T-helper 17 cell (primary cell): ENCODE data around the gene CD58. TPM values are rescaled to one million over a fixed set of nuclear protein-coding genes. Genes with fewer than 3 reads are reported as not detected.
"Not testable (repeated sequence)": the region's sequence is repeated elsewhere in the genome, so short reads cannot be mapped to it uniquely, and the experiment has no call there.

Experiments
- ATAC-seq: fragments of 150-1000 bp; cut with Tn5 transposase; 2 replicates; pipeline ENCODE4 v1.10.0; 2021; ENCODE audit warnings: mild to moderate bottlenecking, moderate library complexity
- DNase-seq, 3 donors: peaks; one replicate each; pipeline versions ENCODE4 v3.0.0 to v3.0.0-alpha.2; 2020 to 2021
- H3K9me3 ChIP-seq: one replicate; pipeline ENCODE4 v1.7.0; 2013; ENCODE audit warnings: low read length, mild to moderate bottlenecking; ENCODE audit not compliant: control insufficient read depth, poor library complexity, severe bottlenecking
- H3K27ac Mint-ChIP-seq: one replicate; pipeline ENCODE4 v1.8.0; 2022; ENCODE audit warnings: mild to moderate bottlenecking, moderate library complexity, mixed read lengths
- H3K27me3 Mint-ChIP-seq: one replicate; pipeline ENCODE4 v1.8.0; 2022; ENCODE audit warnings: mixed read lengths
- H3K36me3 Mint-ChIP-seq: one replicate; pipeline ENCODE4 v1.8.0; 2022; ENCODE audit warnings: low read depth, mixed read lengths
- H3K4me1 Mint-ChIP-seq: one replicate; pipeline ENCODE4 v1.8.0; 2022; ENCODE audit warnings: mild to moderate bottlenecking, mixed read lengths
- H3K4me3 Mint-ChIP-seq: one replicate; pipeline ENCODE4 v1.8.0; 2022; ENCODE audit warnings: mild to moderate bottlenecking, moderate library complexity, mixed read lengths
- total RNA-seq, 4 donors: library from RNA in 2 of 4; stranded (reverse) in 2 of 4; gene quantifications; one replicate each; pipeline ENCODE4 v1.2.3 and lab custom pipeline; 2022 to 2026

Gene CD58
- total RNA-seq, 2 donors from 2014 or later = 21.7 to 22.1 TPM

- H3K27me3 Mint-ChIP-seq, DNase-seq, H3K9me3 ChIP-seq, H3K27ac Mint-ChIP-seq, H3K4me3 Mint-ChIP-seq, ATAC-seq, H3K36me3 Mint-ChIP-seq, H3K4me1 Mint-ChIP-seq: not testable (repeated sequence)
Observed at GRCh38 chr1:116599369-116599768, 28.5 kb upstream of the CD58 start.

- H3K4me1 Mint-ChIP-seq, H3K27me3 Mint-ChIP-seq, H3K36me3 Mint-ChIP-seq, H3K27ac Mint-ChIP-seq, H3K4me3 Mint-ChIP-seq, ATAC-seq, H3K9me3 ChIP-seq, DNase-seq: not testable (repeated sequence)
Observed at GRCh38 chr1:116598420-116599036, 27.7 kb upstream of the CD58 start.

- H3K4me1 Mint-ChIP-seq = peaks cover 11% of the 10 kb centered on the region
- not testable (repeated sequence) for DNase-seq, H3K4me3 Mint-ChIP-seq, H3K27ac Mint-ChIP-seq, H3K27me3 Mint-ChIP-seq, ATAC-seq, H3K36me3 Mint-ChIP-seq, H3K9me3 ChIP-seq
Observed at GRCh38 chr1:116597388-116597787, 26.6 kb upstream of the CD58 start.

GRCh38 chr1:116596742-116597307 lies 26.0 kb upstream of the CD58 start:
- not testable (repeated sequence) for H3K27me3 Mint-ChIP-seq, H3K36me3 Mint-ChIP-seq, ATAC-seq, H3K4me3 Mint-ChIP-seq, H3K27ac Mint-ChIP-seq, DNase-seq, H3K9me3 ChIP-seq
- peaks cover 11% of the 10 kb centered on the region for H3K4me1 Mint-ChIP-seq

GRCh38 chr1:116595946-116596741 lies 25.3 kb upstream of the CD58 start:
- DNase-seq (peak in 1 of 3 donors; percentile 29), ATAC-seq (peak; percentile 89)
- not testable (repeated sequence) for H3K9me3 ChIP-seq, H3K36me3 Mint-ChIP-seq, H3K27me3 Mint-ChIP-seq
- H3K27ac Mint-ChIP-seq = peak overlapping the region; percentile 61
- H3K4me1 Mint-ChIP-seq = peaks cover 11% of the 10 kb centered on the region
- peak overlapping the region; percentile 50 for H3K4me3 Mint-ChIP-seq

GRCh38 chr1:116595065-116595840 lies 24.4 kb upstream of the CD58 start:
- not testable (repeated sequence) for H3K27ac Mint-ChIP-seq, H3K4me3 Mint-ChIP-seq, H3K9me3 ChIP-seq, H3K36me3 Mint-ChIP-seq, ATAC-seq, H3K27me3 Mint-ChIP-seq, DNase-seq
- peaks cover 11% of the 10 kb centered on the region for H3K4me1 Mint-ChIP-seq

GRCh38 chr1:116593977-116594376 lies 23.2 kb upstream of the CD58 start:
- DNase-seq, H3K36me3 Mint-ChIP-seq, H3K27ac Mint-ChIP-seq, H3K9me3 ChIP-seq, H3K4me3 Mint-ChIP-seq, H3K27me3 Mint-ChIP-seq, ATAC-seq: not testable (repeated sequence)
- peaks cover 11% of the 10 kb centered on the region for H3K4me1 Mint-ChIP-seq

- H3K27me3 Mint-ChIP-seq, H3K36me3 Mint-ChIP-seq, ATAC-seq, DNase-seq, H3K9me3 ChIP-seq, H3K27ac Mint-ChIP-seq, H3K4me3 Mint-ChIP-seq: not testable (repeated sequence)
- H3K4me1 Mint-ChIP-seq = peaks cover 11% of the 10 kb centered on the region
Observed at GRCh38 chr1:116593401-116593800, 22.6 kb upstream of the CD58 start.

- not testable (repeated sequence) for H3K4me3 Mint-ChIP-seq, ATAC-seq, H3K36me3 Mint-ChIP-seq, H3K9me3 ChIP-seq, H3K27me3 Mint-ChIP-seq, DNase-seq, H3K27ac Mint-ChIP-seq
- H3K4me1 Mint-ChIP-seq = peaks cover 11% of the 10 kb centered on the region
Observed at GRCh38 chr1:116591951-116592605, 21.3 kb upstream of the CD58 start.

GRCh38 chr1:116591006-116591950 lies 20.5 kb upstream of the CD58 start:
- H3K4me1 Mint-ChIP-seq = peaks cover 10% of the 10 kb centered on the region
- not testable (repeated sequence) for H3K27ac Mint-ChIP-seq, ATAC-seq, H3K27me3 Mint-ChIP-seq, H3K4me3 Mint-ChIP-seq, DNase-seq, H3K36me3 Mint-ChIP-seq, H3K9me3 ChIP-seq

- H3K4me1 Mint-ChIP-seq, H3K36me3 Mint-ChIP-seq, H3K27ac Mint-ChIP-seq, H3K4me3 Mint-ChIP-seq, ATAC-seq, H3K27me3 Mint-ChIP-seq, DNase-seq, H3K9me3 ChIP-seq: not testable (repeated sequence)
Observed at GRCh38 chr1:116590359-116591005, 19.7 kb upstream of the CD58 start.
